DOHH2 (cell line): ENCODE results near the gene VRK2.

ENCODE experiments used
- EZH2phosphoT487 ChIP-seq: fragments of 200-600 bp; sonication (generic); IDR thresholded peaks from 2 replicates; pipeline ENCODE4 v1.6.1; 2017; ENCODE audit warnings: borderline replicate concordance, mild to moderate bottlenecking, antibody characterized with exemption, low read length, moderate library complexity, mixed read lengths
- TF ChIP-seq, protein P1 (sequence below): fragments of 200-600 bp; sonication (generic); IDR thresholded peaks from one replicate; pipeline ENCODE4 v1.5.1; 2014; ENCODE audit warnings: antibody characterized with exemption, mild to moderate bottlenecking, low read depth, low read length; ENCODE audit not compliant: poor library complexity, severe bottlenecking

DNA sequence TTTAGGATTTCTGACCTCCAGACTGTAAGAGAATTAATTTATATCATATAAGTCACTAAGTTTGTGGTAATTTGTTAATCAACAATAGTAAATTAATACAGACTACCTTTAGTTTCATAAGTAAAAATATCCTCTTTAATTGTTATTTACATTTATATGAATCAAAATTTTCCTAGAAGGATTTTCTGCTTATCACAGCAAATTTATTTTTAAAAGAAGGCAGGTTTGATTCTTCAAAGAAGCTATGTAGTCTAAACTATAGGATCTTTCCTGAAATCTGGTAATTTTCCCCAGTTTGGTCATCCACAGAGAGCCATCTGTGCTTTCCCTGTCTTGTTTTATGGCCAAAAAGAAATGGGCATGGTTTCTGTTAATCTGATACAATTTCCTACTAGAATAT lies 13.1 kb upstream of the VRK2 start:
- TF ChIP-seq EZH2phosphoT487 = no peak
- TF ChIP-seq, protein P1, sequence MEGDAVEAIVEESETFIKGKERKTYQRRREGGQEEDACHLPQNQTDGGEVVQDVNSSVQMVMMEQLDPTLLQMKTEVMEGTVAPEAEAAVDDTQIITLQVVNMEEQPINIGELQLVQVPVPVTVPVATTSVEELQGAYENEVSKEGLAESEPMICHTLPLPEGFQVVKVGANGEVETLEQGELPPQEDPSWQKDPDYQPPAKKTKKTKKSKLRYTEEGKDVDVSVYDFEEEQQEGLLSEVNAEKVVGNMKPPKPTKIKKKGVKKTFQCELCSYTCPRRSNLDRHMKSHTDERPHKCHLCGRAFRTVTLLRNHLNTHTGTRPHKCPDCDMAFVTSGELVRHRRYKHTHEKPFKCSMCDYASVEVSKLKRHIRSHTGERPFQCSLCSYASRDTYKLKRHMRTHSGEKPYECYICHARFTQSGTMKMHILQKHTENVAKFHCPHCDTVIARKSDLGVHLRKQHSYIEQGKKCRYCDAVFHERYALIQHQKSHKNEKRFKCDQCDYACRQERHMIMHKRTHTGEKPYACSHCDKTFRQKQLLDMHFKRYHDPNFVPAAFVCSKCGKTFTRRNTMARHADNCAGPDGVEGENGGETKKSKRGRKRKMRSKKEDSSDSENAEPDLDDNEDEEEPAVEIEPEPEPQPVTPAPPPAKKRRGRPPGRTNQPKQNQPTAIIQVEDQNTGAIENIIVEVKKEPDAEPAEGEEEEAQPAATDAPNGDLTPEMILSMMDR = no peak
